ENCODE results near the gene CYTH3. TPM values are rescaled to one million over a fixed set of nuclear protein-coding genes. Genes with fewer than 3 reads are reported as not detected.
"Not testable (repeated sequence)": the region's sequence is repeated elsewhere in the genome, so short reads cannot be mapped to it uniquely, and the experiment has no call there.

CYTH3 gene
- polyA plus RNA-seq, 2 of the 4 experiments (the other 2 are of a cell fraction): 18.6 to 24.2 TPM

DNA sequence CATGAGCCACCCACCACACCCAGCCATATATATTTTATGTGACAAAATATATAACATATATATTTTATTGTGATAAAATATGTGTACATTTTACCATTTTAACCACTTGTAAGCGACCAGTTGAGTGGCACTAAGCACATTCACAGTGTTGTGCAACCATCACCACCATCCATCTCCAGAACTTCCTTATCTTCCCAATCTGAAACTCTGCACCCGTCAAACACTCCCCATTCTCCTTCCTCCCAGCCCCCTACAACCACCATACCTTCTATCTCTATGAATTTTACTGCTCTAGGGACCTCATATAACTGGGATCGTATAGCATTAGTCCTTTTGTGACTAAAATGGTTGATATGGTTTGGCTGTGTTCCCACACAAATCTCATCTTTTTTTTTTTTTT, 20.8 kb upstream of the CYTH3 start:
- ATAC-seq: no peak
- WGBS (ENCODE audit: missing lambda C conversion rate): 79% methylated on average over 3 of the region's 3 CpGs
- CTCF ChIA-PET: interaction anchor here (0.7 kb wide), 1 partner anchor 525 kb away, joined by 4 read pairs; no protein-coding TSS in a partner anchor

DNA sequence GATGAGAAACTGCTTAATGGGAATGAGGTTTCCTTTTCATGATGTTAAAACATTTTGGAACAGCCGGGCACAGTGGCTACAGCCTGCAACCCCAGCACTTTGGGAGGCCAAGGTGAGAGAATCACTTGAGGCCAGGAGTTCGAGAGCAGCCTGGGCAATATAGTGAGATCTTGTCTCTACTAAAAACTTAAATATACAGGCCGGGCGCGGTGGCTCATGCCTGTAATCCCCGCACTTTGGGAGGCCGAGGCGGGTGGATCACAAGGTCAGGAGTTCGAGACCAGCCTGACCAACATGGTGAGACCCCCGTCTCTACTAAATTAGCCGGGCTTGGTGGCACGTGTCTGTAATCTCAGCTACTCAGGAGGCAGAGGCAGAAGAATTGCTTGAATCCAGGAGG, 19.5 kb upstream of the CYTH3 start:
- H3K4me3 ChIP-seq; POLR2A ChIA-PET; DNase-seq (ENCODE audit: low read depth in 1 of 2, low spot score in 1 of 2); ATAC-seq; CTCF ChIA-PET; H3K4me2 ChIP-seq; H3K9me3 ChIP-seq; FAIRE-seq: not testable (repeated sequence)
- peaks cover 18% of the 10 kb centered on the region for H3K4me1 ChIP-seq
- peak overlapping the region; percentile 3 to 20; a peak in 3 of 6 replicates for H3K27ac ChIP-seq
- 87% methylated on average over 12 of the region's 12 CpGs for WGBS (ENCODE audit: missing lambda C conversion rate)

More for the DNA sequence above, 20.8 kb upstream of the CYTH3 start:
- no peak for TF ChIP-seq EP300 (IDR thresholded peaks at IDR 0.05)
- no peak for TF ChIP-seq ZFP36 (IDR thresholded peaks at IDR 0.05; ENCODE audit: borderline replicate concordance, partially characterized antibody)
- no peak for TF ChIP-seq HOXB5 (CRISPR knock-in tag; IDR thresholded peaks at IDR 0.05)
- TF ChIP-seq MAZ (IDR thresholded peaks at IDR 0.05; ENCODE audit: borderline replicate concordance, low read depth, low read length): no peak
- no peak for TF ChIP-seq RCOR1 (IDR thresholded peaks at IDR 0.05; ENCODE audit: low read depth, low read length)
- TF ChIP-seq, protein P1, sequence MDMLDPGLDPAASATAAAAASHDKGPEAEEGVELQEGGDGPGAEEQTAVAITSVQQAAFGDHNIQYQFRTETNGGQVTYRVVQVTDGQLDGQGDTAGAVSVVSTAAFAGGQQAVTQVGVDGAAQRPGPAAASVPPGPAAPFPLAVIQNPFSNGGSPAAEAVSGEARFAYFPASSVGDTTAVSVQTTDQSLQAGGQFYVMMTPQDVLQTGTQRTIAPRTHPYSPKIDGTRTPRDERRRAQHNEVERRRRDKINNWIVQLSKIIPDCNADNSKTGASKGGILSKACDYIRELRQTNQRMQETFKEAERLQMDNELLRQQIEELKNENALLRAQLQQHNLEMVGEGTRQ (IDR thresholded peaks at IDR 0.05): no peak
- no peak for TF ChIP-seq RARB (CRISPR knock-in tag; IDR thresholded peaks at IDR 0.05)
- TF ChIP-seq, protein P2, sequence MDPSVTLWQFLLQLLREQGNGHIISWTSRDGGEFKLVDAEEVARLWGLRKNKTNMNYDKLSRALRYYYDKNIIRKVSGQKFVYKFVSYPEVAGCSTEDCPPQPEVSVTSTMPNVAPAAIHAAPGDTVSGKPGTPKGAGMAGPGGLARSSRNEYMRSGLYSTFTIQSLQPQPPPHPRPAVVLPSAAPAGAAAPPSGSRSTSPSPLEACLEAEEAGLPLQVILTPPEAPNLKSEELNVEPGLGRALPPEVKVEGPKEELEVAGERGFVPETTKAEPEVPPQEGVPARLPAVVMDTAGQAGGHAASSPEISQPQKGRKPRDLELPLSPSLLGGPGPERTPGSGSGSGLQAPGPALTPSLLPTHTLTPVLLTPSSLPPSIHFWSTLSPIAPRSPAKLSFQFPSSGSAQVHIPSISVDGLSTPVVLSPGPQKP (IDR thresholded peaks at IDR 0.05; ENCODE audit: low read depth, low read length): no peak
- TF ChIP-seq, protein P3, sequence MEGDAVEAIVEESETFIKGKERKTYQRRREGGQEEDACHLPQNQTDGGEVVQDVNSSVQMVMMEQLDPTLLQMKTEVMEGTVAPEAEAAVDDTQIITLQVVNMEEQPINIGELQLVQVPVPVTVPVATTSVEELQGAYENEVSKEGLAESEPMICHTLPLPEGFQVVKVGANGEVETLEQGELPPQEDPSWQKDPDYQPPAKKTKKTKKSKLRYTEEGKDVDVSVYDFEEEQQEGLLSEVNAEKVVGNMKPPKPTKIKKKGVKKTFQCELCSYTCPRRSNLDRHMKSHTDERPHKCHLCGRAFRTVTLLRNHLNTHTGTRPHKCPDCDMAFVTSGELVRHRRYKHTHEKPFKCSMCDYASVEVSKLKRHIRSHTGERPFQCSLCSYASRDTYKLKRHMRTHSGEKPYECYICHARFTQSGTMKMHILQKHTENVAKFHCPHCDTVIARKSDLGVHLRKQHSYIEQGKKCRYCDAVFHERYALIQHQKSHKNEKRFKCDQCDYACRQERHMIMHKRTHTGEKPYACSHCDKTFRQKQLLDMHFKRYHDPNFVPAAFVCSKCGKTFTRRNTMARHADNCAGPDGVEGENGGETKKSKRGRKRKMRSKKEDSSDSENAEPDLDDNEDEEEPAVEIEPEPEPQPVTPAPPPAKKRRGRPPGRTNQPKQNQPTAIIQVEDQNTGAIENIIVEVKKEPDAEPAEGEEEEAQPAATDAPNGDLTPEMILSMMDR (IDR thresholded peaks at IDR 0.05): no peak
- TF ChIP-seq TP53 (CRISPR knock-in tag; IDR thresholded peaks at IDR 0.05): no peak
- no peak for TF ChIP-seq FOXS1 (CRISPR knock-in tag; IDR thresholded peaks at IDR 0.05)
- TF ChIP-seq RNF2 (IDR thresholded peaks at IDR 0.05; ENCODE audit: borderline replicate concordance, low read depth): no peak
- no peak for TF ChIP-seq ESRRA (IDR thresholded peaks at IDR 0.05; ENCODE audit: borderline replicate concordance, low read length)
- TF ChIP-seq POLR2A (IDR thresholded peaks at IDR 0.05; ENCODE audit: low read length): no peak
- no peak for TF ChIP-seq BHLHE40 (IDR thresholded peaks at IDR 0.05; ENCODE audit: low read depth, low read length)
- TF ChIP-seq PHF8 (IDR thresholded peaks at IDR 0.05; ENCODE audit: borderline replicate concordance, low read depth): no peak
- TF ChIP-seq EHF (CRISPR knock-in tag; IDR thresholded peaks at IDR 0.05): no peak
- POLR2A ChIA-PET: interaction anchor here (0.7 kb wide), 1 partner anchor 21 kb away, joined by 3 read pairs; no protein-coding TSS in a partner anchor
- Histone ChIP-seq H3K27ac (peak overlapping the region in 1 of 2 experiments; percentile 61; a peak in 2 of 6 replicates), H3K4me1 (peaks cover 18% of the 10 kb centered on the region), H3K4me2 (no peak overlapping the region), H3K9me3 (no peaks in the 10 kb centered on the region), H3K4me3 (no peak overlapping the region)
- DNase-seq (ENCODE audit: low read depth in 1 of 2, low spot score in 1 of 2): no peak
- no peak for FAIRE-seq

DNA sequence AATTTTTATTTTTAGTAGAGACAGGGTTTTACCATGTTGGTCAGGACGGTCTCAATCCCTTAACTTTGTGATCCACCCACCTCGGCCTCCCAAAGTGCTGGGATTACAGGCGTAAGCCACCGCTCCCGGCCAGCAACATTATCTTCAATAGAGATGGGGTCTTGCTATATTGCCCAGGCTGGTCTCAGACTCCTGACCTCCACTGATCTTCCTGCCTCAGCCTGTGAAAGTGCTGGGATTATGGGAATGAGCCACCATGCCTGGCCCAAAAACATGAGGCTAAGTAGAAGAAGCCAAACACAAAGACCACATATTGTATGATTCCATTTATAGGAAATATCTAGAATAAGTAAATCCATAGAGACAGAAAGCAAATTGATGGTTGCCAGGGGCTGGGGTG, 19.1 kb upstream of the CYTH3 start:
- TF ChIP-seq KDM1A (IDR thresholded peaks at IDR 0.05; ENCODE audit: low read depth): no peak
- TF ChIP-seq, protein P1 (IDR thresholded peaks at IDR 0.05): no peak
- no peak for TF ChIP-seq ZNF302 (CRISPR knock-in tag; IDR thresholded peaks at IDR 0.05)
- TF ChIP-seq NFE2L2 (conservative IDR thresholded peaks at IDR 0.05; ENCODE audit: low read length): no peak
- TF ChIP-seq CHD4 (IDR thresholded peaks at IDR 0.05; ENCODE audit: borderline replicate concordance): no peak
- no peak for TF ChIP-seq EP300 (IDR thresholded peaks at IDR 0.05)
- TF ChIP-seq TFCP2L1 (CRISPR knock-in tag; IDR thresholded peaks at IDR 0.05): no peak
- TF ChIP-seq HOXB5 (CRISPR knock-in tag; IDR thresholded peaks at IDR 0.05): no peak
- no peak for TF ChIP-seq ESRRA (IDR thresholded peaks at IDR 0.05; ENCODE audit: borderline replicate concordance, low read length)
- no peak for TF ChIP-seq HEYL (CRISPR knock-in tag; IDR thresholded peaks at IDR 0.05)
- TF ChIP-seq, protein P4, sequence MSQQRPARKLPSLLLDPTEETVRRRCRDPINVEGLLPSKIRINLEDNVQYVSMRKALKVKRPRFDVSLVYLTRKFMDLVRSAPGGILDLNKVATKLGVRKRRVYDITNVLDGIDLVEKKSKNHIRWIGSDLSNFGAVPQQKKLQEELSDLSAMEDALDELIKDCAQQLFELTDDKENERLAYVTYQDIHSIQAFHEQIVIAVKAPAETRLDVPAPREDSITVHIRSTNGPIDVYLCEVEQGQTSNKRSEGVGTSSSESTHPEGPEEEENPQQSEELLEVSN (IDR thresholded peaks at IDR 0.05; ENCODE audit: borderline replicate concordance, low read depth): no peak
- TF ChIP-seq HDAC2 (IDR thresholded peaks at IDR 0.05): no peak
- TF ChIP-seq FOXS1 (CRISPR knock-in tag; IDR thresholded peaks at IDR 0.05): no peak
- TF ChIP-seq RARB (CRISPR knock-in tag; IDR thresholded peaks at IDR 0.05): no peak
- no peak for ATAC-seq

More for the DNA sequence above, 19.1 kb upstream of the CYTH3 start:
- POLR2A ChIA-PET: interaction anchor here (0.9 kb wide), 1 partner anchor 9 kb away, joined by 6 read pairs; no protein-coding TSS in a partner anchor
- Histone ChIP-seq H3K4me3 (no peak overlapping the region), H3K27ac (peak overlapping the region; percentile 3 to 20; a peak in 3 of 6 replicates), H3K9me3 (no peaks in the 10 kb centered on the region), H3K4me1 (peaks cover 18% of the 10 kb centered on the region), H3K4me2 (no peak overlapping the region)
- 92% methylated on average over 5 of the region's 5 CpGs for WGBS (ENCODE audit: missing lambda C conversion rate)
- CTCF ChIA-PET: interaction anchor here (1.1 kb wide), 1 partner anchor 32 kb away, joined by 4 read pairs; no protein-coding TSS in a partner anchor
- FAIRE-seq: no peak
- no peak for DNase-seq (ENCODE audit: low read depth in 1 of 2, low spot score in 1 of 2)

All from A549 (cell line).